ENCODE results near the gene DNAI4. TPM values are rescaled to one million over a fixed set of nuclear protein-coding genes. Genes with fewer than 3 reads are reported as not detected.
A peak's percentile ranks its signal among the peaks of the same experiment; 100 is the strongest.

DNAI4 gene
- total and polyA plus RNA-seq, 9 of the 15 experiments (the other 6 are each of a cell fraction or from before 2014, with no cell fraction given): 0.57 to 4.8 (median 2.6) TPM; not detected in 1

GRCh38 chr1:66929691-66929998 is 5.0 kb upstream of the DNAI4 start:
- ChIA-PET CTCF (ENCODE audit: low intra/inter-chr PET ratio) (no interaction called here), POLR2A (interaction anchor here (0.9 to 2.3 kb wide), 5 partner anchors 8 to 19 kb away, joined by 4 to 11 read pairs (median 5); no protein-coding TSS in a partner anchor)
- peak overlapping the region; percentile 74 for H2AFZ ChIP-seq (ENCODE audit: low read depth, low read length)
- peak overlapping the region; percentile 38 to 68 for H3K9ac ChIP-seq (ENCODE audit: insufficient read depth in 1 of 2, low read depth in 2 of 2, low read length in 2 of 2)
- peaks cover 2% of the 10 kb centered on the region; the same call in 1 of the 3 replicates for H3K36me3 ChIP-seq (ENCODE audit: control insufficient read depth, insufficient read depth, low read length)
- H3K4me2 ChIP-seq (ENCODE audit: insufficient read depth, low read length): peak overlapping the region; percentile 91
- peak overlapping the region; percentile 74 for H3K27ac ChIP-seq (ENCODE audit: extremely low read depth, low read depth, low read length)
- H3K79me2 ChIP-seq (ENCODE audit: control insufficient read depth, insufficient read depth, low read length): peaks cover 88% of the 10 kb centered on the region
- intact Hi-C loops (cut with micrococcal nuclease) (loop anchor here (5.0 kb wide), 2 partner anchors 213 to 503 kb away; partner anchors contain the start of gene SERBP1), in situ Hi-C loops (cut with MboI) (no loop called here)
- H3K9me3 ChIP-seq (replicated peaks; ENCODE audit: control insufficient read depth, insufficient read depth, low read depth, low read length): no peaks in the 10 kb centered on the region
- no peaks in the 10 kb centered on the region for H3K9me1 ChIP-seq (ENCODE audit: control insufficient read depth, insufficient read depth, low read length)
- H4K20me1 ChIP-seq (replicated peaks; ENCODE audit: control insufficient read depth, insufficient read depth, low read length): no peaks in the 10 kb centered on the region
- BruUV-seq (replicated peaks): no TSS peak
- peak overlapping the region; percentile 85 for H3K4me3 ChIP-seq
- H3K4me1 ChIP-seq (replicated peaks in 1 of 2; ENCODE audit: control insufficient read depth in 2 of 2, insufficient read depth in 2 of 2, low read length in 2 of 2): peaks cover 5 to 8% of the 10 kb centered on the region in 2 experiments; a peak in 3 of 5 replicates
- ATAC-seq: no peak
- no peak for FAIRE-seq
- 1% methylated on average over 9 of the region's 9 CpGs for WGBS (ENCODE audit: insufficient coverage, low coverage, missing lambda C conversion rate)
- H3K27me3 ChIP-seq (ENCODE audit: control insufficient read depth in 2 of 2, insufficient read depth in 2 of 2, low read length in 2 of 2): no peaks in the 10 kb centered on the region
- no peak for DNase-seq (ENCODE audit: extremely low read depth in 1 of 4, low spot score in 3 of 4)
- TF ChIP-seq, protein P1, sequence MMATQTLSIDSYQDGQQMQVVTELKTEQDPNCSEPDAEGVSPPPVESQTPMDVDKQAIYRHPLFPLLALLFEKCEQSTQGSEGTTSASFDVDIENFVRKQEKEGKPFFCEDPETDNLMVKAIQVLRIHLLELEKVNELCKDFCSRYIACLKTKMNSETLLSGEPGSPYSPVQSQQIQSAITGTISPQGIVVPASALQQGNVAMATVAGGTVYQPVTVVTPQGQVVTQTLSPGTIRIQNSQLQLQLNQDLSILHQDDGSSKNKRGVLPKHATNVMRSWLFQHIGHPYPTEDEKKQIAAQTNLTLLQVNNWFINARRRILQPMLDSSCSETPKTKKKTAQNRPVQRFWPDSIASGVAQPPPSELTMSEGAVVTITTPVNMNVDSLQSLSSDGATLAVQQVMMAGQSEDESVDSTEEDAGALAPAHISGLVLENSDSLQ (IDR thresholded peaks at IDR 0.05): peak; percentile 12; the same call in 1 of the 2 replicates
- 0 out of 2 replicates have a peak, but pooled peaks have one; percentile 27 for TF ChIP-seq ZEB2 (IDR thresholded peaks at IDR 0.05)
- TF ChIP-seq NKRF (IDR thresholded peaks at IDR 0.05; ENCODE audit: borderline replicate concordance): peak; percentile 41; the same call in 1 of the 2 replicates
- TF ChIP-seq BCOR (IDR thresholded peaks at IDR 0.05): peak; percentile 75; the same call in 1 of the 2 replicates
- TF ChIP-seq SMARCA4 (IDR thresholded peaks at IDR 0.05): peak; percentile 40; the same call in 1 of the 2 replicates
- TF ChIP-seq POLR2H (tag; IDR thresholded peaks at IDR 0.05; ENCODE audit: low read depth): peak; percentile 5; the same call in 1 of the 2 replicates
- no peak for TF ChIP-seq CREBBP (IDR thresholded peaks at IDR 0.05; ENCODE audit: low read depth, low read length)
- no peak for TF ChIP-seq ZSCAN32 (CRISPR knock-in tag; IDR thresholded peaks at IDR 0.05)
- TF ChIP-seq GABPA (tag; conservative IDR thresholded peaks at IDR 0.05; ENCODE audit: low read depth): peak; percentile 39; the same call in 1 of the 2 replicates
- TF ChIP-seq ZNF318 (IDR thresholded peaks at IDR 0.05; ENCODE audit: borderline replicate concordance in 1 of 2, low read depth in 1 of 2): 0 out of 4 replicates have a peak, but pooled peaks of 1 of the 2 experiments have one; percentile 17
- 0 out of 2 replicates have a peak, but pooled peaks have one; percentile 27 for TF ChIP-seq ZNF212 (CRISPR knock-in tag; IDR thresholded peaks at IDR 0.05)
